ENCODE results near the gene BUD13.

DNA sequence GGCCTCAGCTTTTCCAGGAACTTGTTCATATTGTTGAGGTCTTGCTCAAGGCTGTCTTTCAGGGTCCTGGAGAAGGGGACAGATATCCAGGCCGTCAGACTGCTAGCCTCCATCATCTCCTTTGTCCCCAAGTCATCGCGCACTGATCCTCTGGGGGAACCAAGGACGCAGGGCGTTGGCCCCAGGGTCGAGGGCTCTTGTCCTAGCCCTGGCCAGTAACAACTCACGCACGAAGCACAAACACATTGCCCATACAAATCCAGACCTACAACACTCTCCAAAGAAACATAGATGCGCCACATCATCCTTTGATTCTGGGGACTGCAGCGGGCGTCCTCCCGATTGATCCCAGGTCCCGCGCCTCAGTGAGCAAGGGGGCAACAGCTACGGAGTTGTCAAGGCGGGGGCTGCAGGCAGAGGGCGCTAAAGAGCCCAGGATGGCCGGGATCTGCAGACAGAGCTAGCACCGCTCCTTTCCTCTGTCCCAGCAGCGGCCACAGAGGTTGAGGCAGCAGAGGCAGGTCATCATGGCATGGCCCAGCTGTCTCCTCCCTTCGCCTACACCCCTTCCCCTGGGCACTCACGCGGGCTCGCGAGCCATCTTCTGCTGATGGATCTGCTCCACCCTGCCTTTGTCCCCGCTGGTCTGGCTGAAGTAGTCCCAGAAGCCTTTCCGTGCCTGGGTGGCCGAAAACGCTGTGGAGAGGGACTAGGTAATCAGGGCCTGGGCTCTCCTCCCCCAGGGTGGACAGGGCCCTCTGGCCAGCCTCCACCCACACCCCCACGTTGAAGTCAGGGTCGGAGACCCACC is 18.4 kb upstream of the BUD13 start:
- TF ChIP-seq POLR2A (IDR thresholded peaks at IDR 0.05; ENCODE audit: low read length) (no peak), GATA1 (IDR thresholded peaks at IDR 0.05; ENCODE audit: low read depth, low read length) (no peak)
